HG02763 (cell line): Measurements from ENCODE around the gene NCOR1.
"Not testable (repeated sequence)": the region's sequence is repeated elsewhere in the genome, so short reads cannot be mapped to it uniquely, and the experiment has no call there.

Source experiments
- ATAC-seq: cut with Tn5 transposase; IDR thresholded peaks from one replicate; pipeline ENCODE4 v1.9.1; 2021; ENCODE audit warnings: mild to moderate bottlenecking, moderate library complexity; ENCODE audit not compliant: unreplicated experiment

NCOR1 gene

GRCh38 chr17:16215965-16216316 lies 607 bp upstream of the NCOR1 start:
- peak; percentile 2 for ATAC-seq

DNA sequence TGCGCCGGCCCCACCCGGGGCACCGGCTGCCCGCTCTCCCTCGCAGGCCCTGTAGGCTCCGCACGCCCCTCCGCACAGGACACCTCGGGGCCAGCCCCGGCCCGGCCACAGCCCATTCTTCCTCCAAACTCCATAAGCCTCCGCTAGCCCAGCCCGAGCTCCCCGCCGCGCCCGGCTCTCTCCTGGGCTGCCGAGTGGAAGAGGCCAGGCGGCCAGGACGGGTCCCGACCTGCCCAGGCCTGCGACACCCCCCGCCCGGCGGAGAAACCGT lies 397 bp downstream of the NCOR1 start:
- peak; percentile 36 for ATAC-seq

- no peak for ATAC-seq
These were observed 938 bp downstream of the NCOR1 start for GRCh38 chr17:16214190-16215001.

GRCh38 chr17:16212793-16213192 lies 2.5 kb downstream of the NCOR1 start:
- no peak for ATAC-seq

- no peak for ATAC-seq
These were observed 3.7 kb downstream of the NCOR1 start for GRCh38 chr17:16211590-16211989.

DNA sequence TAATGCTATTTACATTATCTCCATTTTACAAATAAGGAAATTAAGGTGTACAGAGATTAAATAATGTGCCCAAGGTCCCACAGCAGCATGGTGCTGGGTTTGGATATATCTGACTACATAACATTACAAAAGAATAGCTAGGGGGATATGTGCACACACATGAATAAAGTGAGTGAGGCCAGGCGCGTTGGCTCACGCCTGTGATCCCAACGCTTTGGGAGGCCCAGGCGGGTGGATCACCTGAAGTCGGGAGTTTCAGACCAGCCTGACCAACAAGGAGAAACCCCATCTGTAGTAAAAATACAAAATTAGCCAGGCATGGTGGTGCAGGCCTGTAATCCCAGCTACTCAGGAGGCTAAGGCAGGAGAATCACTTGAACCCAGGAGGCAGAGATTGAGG lies 10.6 kb downstream of the NCOR1 start:
- ATAC-seq = not testable (repeated sequence)

- ATAC-seq = not testable (repeated sequence)
These were observed 12.5 kb downstream of the NCOR1 start for GRCh38 chr17:16202554-16203500.

- not testable (repeated sequence) for ATAC-seq
These were observed 13.6 kb downstream of the NCOR1 start for GRCh38 chr17:16201693-16202131.

DNA sequence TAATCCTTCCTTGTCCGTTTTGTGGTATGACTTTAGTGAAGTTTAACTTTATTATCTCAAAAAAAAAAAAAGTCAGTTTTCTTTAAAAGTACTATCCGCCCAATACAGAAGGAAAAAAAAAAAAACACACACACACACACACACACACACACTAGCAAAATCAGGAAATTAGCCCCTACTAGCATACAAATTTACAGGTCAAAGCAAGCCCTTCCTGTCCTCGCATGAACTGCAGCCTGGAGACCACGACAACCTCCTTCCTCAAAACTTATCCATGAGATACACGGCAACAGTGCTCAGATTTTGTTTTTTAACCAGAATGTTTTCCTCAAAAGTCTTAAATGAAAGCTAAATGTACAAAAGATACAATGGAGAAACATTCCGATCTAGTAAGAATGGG lies 16.2 kb downstream of the NCOR1 start:
- no peak for ATAC-seq

- ATAC-seq = no peak
These were observed 18.1 kb downstream of the NCOR1 start for GRCh38 chr17:16197276-16197675.

DNA sequence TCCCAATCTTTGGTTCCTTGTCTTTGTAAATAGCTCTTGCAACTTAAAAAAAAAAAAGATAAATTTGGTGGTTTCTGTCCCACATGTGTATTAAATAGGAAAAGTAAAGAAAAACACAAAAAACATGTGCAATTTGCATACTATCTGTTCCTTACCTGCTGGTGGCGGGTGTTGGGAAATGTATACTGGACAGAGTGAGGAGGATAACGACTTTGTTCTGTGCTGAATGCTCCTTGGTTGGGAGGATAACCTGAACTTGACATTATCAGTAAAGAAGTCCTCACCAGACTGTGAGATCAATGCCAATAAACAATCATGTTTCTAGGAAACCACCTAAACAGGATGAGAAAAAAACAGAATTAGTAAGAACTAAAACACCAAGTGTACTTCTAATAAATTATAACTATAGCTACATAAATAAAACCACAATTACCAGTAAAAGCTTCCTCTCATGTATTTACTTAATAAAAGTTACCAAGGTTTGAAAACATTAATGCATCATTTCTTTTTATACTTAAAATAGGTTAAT lies 21.0 kb downstream of the NCOR1 start:
- ATAC-seq = not testable (repeated sequence)

DNA sequence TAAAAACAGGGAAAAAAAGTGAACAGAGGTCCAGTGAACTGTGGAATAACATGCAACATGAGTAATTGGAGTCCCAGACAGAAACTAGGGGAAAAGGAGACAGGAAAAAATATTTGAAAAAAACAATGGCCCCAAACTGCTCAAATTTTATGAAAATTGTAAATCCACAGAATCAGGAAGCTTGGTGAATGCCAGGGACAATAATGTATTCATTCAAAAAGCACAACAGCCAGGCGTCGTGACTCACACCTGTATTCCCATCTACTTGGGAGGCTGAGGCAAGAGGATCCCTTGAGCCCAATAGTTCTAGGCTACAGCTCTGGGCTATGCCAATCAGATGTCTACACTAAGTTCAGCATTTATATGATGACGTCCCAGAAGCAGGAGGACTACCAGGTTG lies 23.7 kb downstream of the NCOR1 start:
- ATAC-seq = no peak

DNA sequence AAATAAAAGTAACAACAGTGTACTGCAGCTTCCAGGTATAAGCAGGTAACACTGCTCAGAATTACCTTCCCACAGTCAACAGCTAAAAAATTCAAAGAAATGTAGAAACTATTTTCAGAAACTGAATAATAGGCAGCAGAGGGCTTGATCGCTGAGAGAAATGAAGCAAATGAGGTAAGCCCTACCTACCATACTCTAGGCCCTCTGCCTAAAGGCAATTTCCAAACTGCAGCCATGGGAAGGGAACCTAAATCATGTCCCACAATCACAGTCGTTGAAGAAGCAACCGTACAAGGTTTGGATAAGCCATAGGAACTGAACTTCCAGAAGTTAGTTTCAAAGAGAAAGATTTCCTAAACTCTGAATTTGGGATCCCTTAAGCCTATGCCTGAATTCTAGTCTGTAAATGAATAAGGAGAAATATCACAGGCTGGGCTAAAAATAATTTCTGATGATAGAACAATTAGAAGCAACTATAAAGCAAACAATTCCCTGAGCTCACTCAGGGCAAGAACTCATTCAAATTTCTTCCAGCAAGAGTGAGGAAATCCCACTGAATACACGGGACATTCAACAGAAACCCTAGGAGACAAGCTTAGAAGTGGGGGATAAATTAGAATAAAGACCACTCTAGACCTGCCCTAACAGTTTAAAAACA lies 24.5 kb downstream of the NCOR1 start:
- no peak for ATAC-seq

- no peak for ATAC-seq
These were observed 25.5 kb downstream of the NCOR1 start for GRCh38 chr17:16189791-16190348.

GRCh38 chr17:16187642-16188041 lies 27.7 kb downstream of the NCOR1 start:
- ATAC-seq = no peak

GRCh38 chr17:16181581-16181980 lies 33.8 kb downstream of the NCOR1 start:
- ATAC-seq = no peak

DNA sequence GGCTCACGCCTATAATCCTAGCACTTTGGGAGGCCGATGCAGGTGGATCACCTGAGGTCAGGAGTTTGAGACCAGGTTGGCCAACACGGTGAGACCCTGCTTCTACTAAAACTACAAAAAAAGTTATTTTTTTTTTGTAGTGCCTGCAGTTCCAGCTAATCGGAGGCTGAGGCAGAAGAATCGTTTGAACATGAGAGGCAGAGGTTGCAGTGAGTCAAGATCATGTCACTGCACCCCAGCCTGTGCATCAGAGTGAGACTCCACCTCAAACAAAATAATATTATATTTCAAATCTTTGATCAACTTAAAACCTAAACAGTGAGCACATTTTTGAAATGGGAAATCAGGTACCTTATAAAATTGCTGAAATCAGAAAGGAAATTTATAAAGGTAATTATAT lies 36.5 kb downstream of the NCOR1 start:
- ATAC-seq = no peak

DNA sequence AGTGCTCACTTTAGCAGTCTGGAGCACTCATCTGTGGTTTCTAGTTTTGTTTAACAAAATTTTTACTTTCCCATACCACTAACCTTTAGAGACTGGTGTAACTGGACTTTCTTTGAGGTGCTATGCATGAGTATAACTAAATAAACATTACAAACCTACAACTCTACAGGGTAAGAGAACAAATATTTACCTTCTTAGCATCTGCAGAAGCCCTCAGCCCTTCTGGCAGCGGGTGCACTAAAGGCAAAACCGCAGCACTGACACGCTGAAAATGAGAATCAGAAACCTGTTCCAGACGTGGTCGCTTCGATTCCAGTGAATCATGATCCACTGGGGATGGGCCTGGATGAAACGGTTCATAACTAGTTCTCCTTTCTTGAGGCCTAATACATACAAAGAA lies 43.7 kb downstream of the NCOR1 start:
- ATAC-seq = no peak

GRCh38 chr17:16166766-16167165 lies 48.6 kb downstream of the NCOR1 start:
- ATAC-seq = not testable (repeated sequence)

GRCh38 chr17:16158714-16159113 lies 56.6 kb downstream of the NCOR1 start:
- ATAC-seq = no peak

- ATAC-seq = no peak
These were observed 59.8 kb downstream of the NCOR1 start for GRCh38 chr17:16155536-16155935.
